Fibroblast of lung (primary cell): Measurements from ENCODE around the gene TBC1D9. TPM values are rescaled to one million over a fixed set of nuclear protein-coding genes. Genes with fewer than 3 reads are reported as not detected.
"Not testable (repeated sequence)": the region's sequence is repeated elsewhere in the genome, so short reads cannot be mapped to it uniquely, and the experiment has no call there.

Source experiments
- DNase-seq, 2 donors: peaks; one replicate each; pipeline versions ENCODE4 v3.0.0 to v3.0.0-alpha.2; 2010; ENCODE audit warnings: low read depth in 2 of 2
- H2AFZ ChIP-seq: 2 replicates; pipeline ENCODE4 v1.5.1; 2012; ENCODE audit warnings: low read length, control low read depth, inconsistent platforms
- H3K27ac ChIP-seq: 2 replicates; pipeline ENCODE4 v1.5.1; 2011; ENCODE audit warnings: low read length, control low read depth; ENCODE audit not compliant: insufficient read depth
- H3K27me3 ChIP-seq: 2 replicates; pipeline ENCODE4 v1.5.1; 2011; ENCODE audit warnings: mild to moderate bottlenecking, low read length; ENCODE audit not compliant: control insufficient read depth, insufficient read depth
- H3K36me3 ChIP-seq: 2 replicates; pipeline ENCODE4 v1.5.1; 2011; ENCODE audit warnings: low read length; ENCODE audit not compliant: control insufficient read depth, insufficient read depth
- H3K4me1 ChIP-seq: 2 replicates; pipeline ENCODE4 v1.5.1; 2011; ENCODE audit warnings: low read length; ENCODE audit not compliant: control insufficient read depth, insufficient read depth; ENCODE audit errors: extremely low read depth
- H3K4me2 ChIP-seq: 2 replicates; pipeline ENCODE4 v1.5.1; 2011; ENCODE audit warnings: low read length, control low read depth; ENCODE audit not compliant: insufficient read depth; ENCODE audit errors: extremely low read depth
- H3K4me3 ChIP-seq, 4 experiments: fragments of 200-600 bp in 1 of 4; sonication (generic) in 1 of 4; replicated peaks in 1 of 4; 2 replicates each; pipeline ENCODE4 v1.5.1; 2011 to 2016; ENCODE audit warnings: low read length in 4 of 4, low read depth in 3 of 4, mild to moderate bottlenecking in 3 of 4, control low read depth in 2 of 4, inconsistent platforms in 1 of 4, mixed read lengths in 1 of 4; ENCODE audit not compliant: insufficient read depth in 1 of 4; ENCODE audit errors: control extremely low read depth in 1 of 4
- H3K79me2 ChIP-seq: 2 replicates; pipeline ENCODE4 v1.5.1; 2012; ENCODE audit warnings: mild to moderate bottlenecking, low read length, inconsistent platforms; ENCODE audit not compliant: control insufficient read depth, insufficient read depth
- H3K9ac ChIP-seq: 2 replicates; pipeline ENCODE4 v1.5.1; 2011; ENCODE audit warnings: mild to moderate bottlenecking, low read length, control low read depth; ENCODE audit not compliant: insufficient read depth
- H3K9me3 ChIP-seq: 2 replicates; pipeline ENCODE4 v1.5.1; 2012; ENCODE audit warnings: low read depth, low read length; ENCODE audit not compliant: control insufficient read depth, insufficient read depth
- H4K20me1 ChIP-seq: 2 replicates; pipeline ENCODE4 v1.5.1; 2011; ENCODE audit warnings: low read length; ENCODE audit not compliant: control insufficient read depth, insufficient read depth; ENCODE audit errors: extremely low read depth
- EZH2 ChIP-seq: IDR thresholded peaks from 2 replicates; pipeline ENCODE4 v1.5.1; 2012; ENCODE audit warnings: low read length, control low read depth, mild to moderate bottlenecking; ENCODE audit errors: missing control alignments
- polyA plus RNA-seq, 2 donors: library from polyadenylated mRNA; depleted of rRNA in 1 of 2; stranded (reverse) in 1 of 2; unstranded in 1 of 2; fragments of >200 nt; gene quantifications; 2 replicates each; pipeline ENCODE4 v1.2.1, GENCODE V29; 2011 to 2012; ENCODE audit warnings: missing spikeins in 1 of 2
- total RNA-seq: library from RNA; depleted of rRNA; stranded (reverse); fragments of >200 nt; gene quantifications from 2 replicates; pipeline ENCODE4 v1.2.1, GENCODE V29; 2014
- TF ChIP-seq, protein P1 (sequence below), 2 donors: IDR thresholded peaks in 1 of 2; conservative IDR thresholded peaks in 1 of 2; 1 replicate in 1 of 2; 2 replicates in 1 of 2; pipeline ENCODE4 v1.5.1; 2011 to 2012; ENCODE audit warnings: low read length in 2 of 2, control low read depth in 1 of 2, inconsistent platforms in 1 of 2, low read depth in 1 of 2, mild to moderate bottlenecking in 1 of 2

Gene TBC1D9
- total and polyA plus RNA-seq, 2 donors (not counting 1 experiment from before 2014, with no cell fraction given): 18.6 to 36.3 TPM

DNA sequence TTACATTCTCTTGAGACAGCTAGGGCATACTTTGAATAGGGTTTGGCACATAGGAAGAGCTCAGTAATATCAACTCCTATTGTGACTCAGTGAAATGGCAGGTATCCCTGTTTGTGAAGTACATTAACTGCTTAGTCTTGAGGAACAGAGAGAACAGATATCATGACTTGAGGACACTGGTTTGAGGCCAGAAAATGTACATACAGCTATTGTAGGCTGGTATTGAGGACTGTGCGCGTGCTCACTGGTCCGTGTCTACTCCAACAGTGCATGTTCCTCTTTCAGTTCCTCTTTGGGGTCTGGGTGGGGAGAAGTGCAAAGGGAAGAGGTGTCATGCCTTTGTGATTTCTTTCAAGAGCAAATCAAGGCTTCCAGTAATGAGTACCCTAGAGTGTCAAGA, 34.6 kb upstream of the TBC1D9 start:
- no peaks in the 10 kb centered on the region for H3K27me3 ChIP-seq
- H3K27ac ChIP-seq: no peak overlapping the region
- TF ChIP-seq EZH2: no peak
- TF ChIP-seq, protein P1, sequence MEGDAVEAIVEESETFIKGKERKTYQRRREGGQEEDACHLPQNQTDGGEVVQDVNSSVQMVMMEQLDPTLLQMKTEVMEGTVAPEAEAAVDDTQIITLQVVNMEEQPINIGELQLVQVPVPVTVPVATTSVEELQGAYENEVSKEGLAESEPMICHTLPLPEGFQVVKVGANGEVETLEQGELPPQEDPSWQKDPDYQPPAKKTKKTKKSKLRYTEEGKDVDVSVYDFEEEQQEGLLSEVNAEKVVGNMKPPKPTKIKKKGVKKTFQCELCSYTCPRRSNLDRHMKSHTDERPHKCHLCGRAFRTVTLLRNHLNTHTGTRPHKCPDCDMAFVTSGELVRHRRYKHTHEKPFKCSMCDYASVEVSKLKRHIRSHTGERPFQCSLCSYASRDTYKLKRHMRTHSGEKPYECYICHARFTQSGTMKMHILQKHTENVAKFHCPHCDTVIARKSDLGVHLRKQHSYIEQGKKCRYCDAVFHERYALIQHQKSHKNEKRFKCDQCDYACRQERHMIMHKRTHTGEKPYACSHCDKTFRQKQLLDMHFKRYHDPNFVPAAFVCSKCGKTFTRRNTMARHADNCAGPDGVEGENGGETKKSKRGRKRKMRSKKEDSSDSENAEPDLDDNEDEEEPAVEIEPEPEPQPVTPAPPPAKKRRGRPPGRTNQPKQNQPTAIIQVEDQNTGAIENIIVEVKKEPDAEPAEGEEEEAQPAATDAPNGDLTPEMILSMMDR (conservative IDR thresholded peaks at IDR 0.05 in 1 of 2, IDR thresholded peaks at IDR 0.05 in 1 of 2; ENCODE audit: low read depth in 1 of 2, low read length in 2 of 2): no peak
- peak; percentile 7 to 51 for DNase-seq
- no peak overlapping the region for H3K4me3 ChIP-seq
- H2AFZ ChIP-seq: no peak overlapping the region
- H3K36me3 ChIP-seq: no peaks in the 10 kb centered on the region
- H3K9me3 ChIP-seq: no peaks in the 10 kb centered on the region
- no peaks in the 10 kb centered on the region for H4K20me1 ChIP-seq
- H3K4me1 ChIP-seq: no peaks in the 10 kb centered on the region
- no peaks in the 10 kb centered on the region for H3K79me2 ChIP-seq
- H3K9ac ChIP-seq: no peak overlapping the region
- no peak overlapping the region for H3K4me2 ChIP-seq

DNA sequence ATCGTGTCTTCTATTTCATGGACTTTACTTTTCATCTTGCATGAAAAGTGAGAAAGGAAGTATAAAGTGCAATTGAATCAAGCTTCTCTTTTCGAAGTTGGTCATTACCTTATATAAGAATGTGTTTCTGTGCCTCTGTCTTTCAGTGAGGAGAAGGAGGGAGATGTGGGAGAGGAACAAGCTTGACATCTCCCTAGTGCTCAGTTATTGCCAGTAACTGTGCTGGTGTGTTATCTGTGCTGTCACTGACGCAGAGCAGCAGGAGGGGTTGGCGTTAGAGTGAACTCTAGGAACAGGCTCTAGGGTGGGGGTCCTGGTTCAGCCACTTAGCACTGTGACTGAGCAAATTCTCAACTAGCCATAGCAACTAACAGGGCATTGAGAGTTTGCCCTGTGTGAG, 34.0 kb upstream of the TBC1D9 start:
- Histone ChIP-seq H3K9ac (no peak overlapping the region), H3K9me3 (no peaks in the 10 kb centered on the region), H3K79me2 (no peaks in the 10 kb centered on the region), H2AFZ (no peak overlapping the region), H3K4me1 (no peaks in the 10 kb centered on the region), H3K36me3 (no peaks in the 10 kb centered on the region), H3K27ac (no peak overlapping the region), H4K20me1 (no peaks in the 10 kb centered on the region), H3K4me2 (no peak overlapping the region), H3K4me3 (no peak overlapping the region), H3K27me3 (no peaks in the 10 kb centered on the region)
- no peak for TF ChIP-seq EZH2
- TF ChIP-seq, protein P1 (conservative IDR thresholded peaks at IDR 0.05 in 1 of 2, IDR thresholded peaks at IDR 0.05 in 1 of 2; ENCODE audit: low read depth in 1 of 2, low read length in 2 of 2): no peak
- peak in 1 of 2 donors; percentile 33 for DNase-seq

DNA sequence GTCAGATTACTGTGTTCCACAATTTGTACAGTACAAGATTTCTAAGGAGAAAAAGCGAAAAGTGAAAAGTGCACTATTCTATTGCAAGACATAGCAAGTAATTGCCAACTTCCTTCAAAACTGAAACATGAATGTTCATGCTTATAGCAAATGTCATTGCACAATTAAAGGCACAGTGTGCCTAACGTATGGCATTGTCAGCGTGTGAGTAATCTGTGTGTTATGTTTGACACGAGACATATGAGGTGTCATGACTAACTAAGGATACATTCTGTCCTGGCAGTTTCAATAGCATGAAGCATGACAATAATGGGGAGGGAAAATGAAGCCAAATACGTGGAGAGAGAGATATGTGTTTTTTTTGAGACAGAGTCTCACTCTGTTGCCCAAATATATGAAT, 33.6 kb upstream of the TBC1D9 start:
- Histone ChIP-seq H3K36me3 (no peaks in the 10 kb centered on the region), H3K9ac (no peak overlapping the region), H3K9me3 (no peaks in the 10 kb centered on the region), H3K4me2 (no peak overlapping the region), H3K27me3 (no peaks in the 10 kb centered on the region), H3K79me2 (no peaks in the 10 kb centered on the region), H3K27ac (no peak overlapping the region), H4K20me1 (no peaks in the 10 kb centered on the region), H3K4me3 (peak overlapping the region in 1 of 4 experiments; percentile 39), H2AFZ (no peak overlapping the region), H3K4me1 (no peaks in the 10 kb centered on the region)
- no peak for TF ChIP-seq EZH2
- TF ChIP-seq, protein P1 (conservative IDR thresholded peaks at IDR 0.05 in 1 of 2, IDR thresholded peaks at IDR 0.05 in 1 of 2; ENCODE audit: low read depth in 1 of 2, low read length in 2 of 2): no peak
- peak in 1 of 2 donors; percentile 79 for DNase-seq

DNA sequence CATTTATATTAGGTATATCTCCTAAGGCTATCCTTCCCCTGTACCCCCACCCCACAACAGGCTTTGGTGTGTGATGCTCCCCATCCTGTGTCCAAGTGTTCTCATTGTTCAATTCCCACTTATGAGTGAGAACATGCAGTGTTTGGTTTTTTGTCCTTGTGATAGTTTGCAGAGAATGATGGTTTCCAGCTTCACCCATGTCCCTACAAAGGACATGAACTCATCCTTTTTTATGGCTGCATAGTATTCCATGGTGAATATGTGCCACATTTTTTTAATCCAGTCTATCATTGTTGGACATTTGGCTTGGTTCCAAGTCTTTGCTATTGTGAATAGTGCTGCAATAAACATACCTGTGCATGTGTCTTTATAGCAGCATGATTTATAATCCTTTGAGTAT, 26.6 kb upstream of the TBC1D9 start:
- H3K27ac ChIP-seq, H3K4me2 ChIP-seq, H3K36me3 ChIP-seq, DNase-seq, H3K9ac ChIP-seq, H2AFZ ChIP-seq, H3K27me3 ChIP-seq, H3K4me3 ChIP-seq, H3K4me1 ChIP-seq, H3K79me2 ChIP-seq, H3K9me3 ChIP-seq, H4K20me1 ChIP-seq: not testable (repeated sequence)
